Nucleus accumbens (tissue), 56 donors: ENCODE data around the gene LYL1.

Source experiments
- DNase-seq, 56 donors: peaks; one replicate each; lab custom pipeline; 2025; lab: John Stamatoyannopoulos, UW

The LYL1 gene

DNA sequence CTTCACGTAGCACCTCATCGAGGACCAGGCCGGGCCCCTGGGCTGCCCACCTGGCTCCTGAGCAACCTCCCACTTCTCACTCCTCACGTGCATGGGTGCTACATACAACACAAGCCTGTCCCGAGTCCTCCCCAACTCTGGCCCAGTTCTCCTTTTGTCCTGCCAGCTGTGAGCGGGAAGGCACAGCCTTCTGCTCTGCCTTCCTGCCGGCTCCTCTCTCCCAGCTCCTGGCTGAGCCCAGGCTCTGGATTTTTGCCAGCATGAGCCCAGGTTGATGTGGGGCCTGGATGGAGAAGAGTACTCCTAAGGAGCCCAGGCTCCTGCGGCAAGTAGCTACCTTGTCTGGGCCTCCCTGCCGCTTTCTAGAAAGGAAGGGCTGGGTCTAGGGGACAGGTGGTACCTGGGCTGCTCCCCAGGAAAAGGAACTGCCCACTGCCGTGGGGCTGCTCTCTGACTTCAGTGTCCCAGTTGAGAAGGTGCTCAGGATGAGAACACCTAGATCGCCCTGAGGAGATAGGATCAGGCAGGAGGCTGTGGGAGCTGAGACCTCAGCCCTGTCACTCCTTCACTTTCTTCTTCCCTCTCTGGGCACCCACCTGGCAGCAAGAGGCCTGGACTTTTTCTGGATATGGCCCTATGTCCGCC, 23.6 kb downstream of the LYL1 start:
- DNase-seq, result peak in 1 of 56 donors; percentile 25

DNA sequence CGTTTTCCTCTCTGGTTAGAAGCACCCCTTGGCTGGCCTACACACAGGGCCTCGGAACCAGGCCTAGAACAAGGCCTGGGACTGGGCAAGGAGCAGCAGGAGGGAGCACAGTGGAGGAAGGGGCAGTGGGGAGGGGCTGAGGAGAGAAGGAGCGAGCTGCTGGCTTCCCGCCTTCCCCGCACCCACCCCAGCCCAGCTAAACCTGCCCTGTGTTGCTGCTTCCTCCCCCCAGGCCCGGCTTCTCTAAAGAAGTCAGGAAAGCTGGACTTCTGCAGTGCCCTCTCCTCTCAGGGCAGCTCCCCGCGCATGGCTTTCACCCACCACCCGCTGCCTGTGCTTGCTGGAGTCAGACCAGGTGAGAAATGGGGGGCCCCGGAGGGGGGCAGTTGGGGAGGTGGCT, 24.3 kb downstream of the LYL1 start:
- no peak for DNase-seq

DNA sequence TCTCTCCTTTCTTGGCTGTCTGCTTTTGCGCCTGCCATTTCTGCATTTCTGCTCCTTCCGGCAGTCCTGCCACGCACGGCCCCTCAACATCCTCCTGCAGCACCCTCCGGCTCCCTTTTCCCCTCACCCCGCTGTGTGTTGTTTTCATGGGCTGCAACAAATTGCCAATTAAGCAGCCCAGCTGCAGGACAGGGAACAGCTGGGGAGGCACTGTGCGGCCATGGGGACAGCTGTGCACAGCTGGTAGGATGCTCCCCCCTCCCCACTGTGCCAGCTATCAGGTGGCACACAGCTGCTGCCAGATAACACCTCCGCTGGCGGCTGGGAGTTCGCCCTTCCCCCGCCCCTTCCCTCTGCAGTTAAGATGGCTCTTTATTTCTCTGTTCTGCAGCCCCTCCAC, 25.4 kb downstream of the LYL1 start:
- peak in 41 of 56 donors; percentile 17 to 86 (median 57) for DNase-seq

DNA sequence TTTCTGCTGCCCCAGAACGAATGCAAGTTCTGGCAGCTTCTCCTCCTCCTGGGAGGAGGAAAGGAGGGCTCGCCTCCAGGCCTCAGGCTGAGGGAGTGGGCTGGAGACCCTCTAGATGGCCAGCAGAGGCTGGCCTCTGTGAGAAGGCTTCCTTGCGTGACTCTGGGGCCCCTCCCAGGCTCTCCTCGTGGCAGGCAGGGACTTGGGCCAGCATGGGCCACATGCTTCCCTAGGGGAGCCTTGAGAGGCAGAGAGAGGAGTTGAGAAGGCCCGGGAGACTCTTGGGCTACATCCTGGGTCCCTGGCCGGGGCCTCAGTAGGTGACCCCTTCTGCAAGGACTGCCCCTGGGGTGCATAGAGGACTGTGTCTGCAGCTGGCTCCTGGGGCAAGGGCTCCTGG, 25.9 kb downstream of the LYL1 start:
- DNase-seq, result peak in 33 of 56 donors; percentile 15 to 68 (median 46)

DNA sequence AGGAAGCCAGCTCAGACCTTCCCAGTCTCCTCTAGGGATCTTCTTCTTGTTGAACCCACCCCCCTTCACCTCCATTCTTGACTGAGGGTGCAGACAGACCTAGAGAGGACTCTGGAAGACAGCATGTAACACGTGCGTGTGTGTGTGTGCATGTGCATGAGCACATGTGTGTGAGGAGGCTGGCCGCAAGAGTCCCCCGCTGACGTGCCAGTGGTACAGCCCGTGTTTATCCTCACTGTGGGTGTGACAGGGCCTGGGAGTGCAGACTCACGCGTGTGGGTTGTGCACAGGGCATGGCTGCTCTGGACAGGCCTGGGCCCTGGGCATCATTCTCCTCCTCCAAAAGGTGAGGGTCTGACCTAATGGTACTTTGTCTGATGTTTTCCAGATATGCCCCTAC, 26.3 kb downstream of the LYL1 start:
- DNase-seq, result peak in 3 of 56 donors; percentile 23 to 44 (median 31)

DNA sequence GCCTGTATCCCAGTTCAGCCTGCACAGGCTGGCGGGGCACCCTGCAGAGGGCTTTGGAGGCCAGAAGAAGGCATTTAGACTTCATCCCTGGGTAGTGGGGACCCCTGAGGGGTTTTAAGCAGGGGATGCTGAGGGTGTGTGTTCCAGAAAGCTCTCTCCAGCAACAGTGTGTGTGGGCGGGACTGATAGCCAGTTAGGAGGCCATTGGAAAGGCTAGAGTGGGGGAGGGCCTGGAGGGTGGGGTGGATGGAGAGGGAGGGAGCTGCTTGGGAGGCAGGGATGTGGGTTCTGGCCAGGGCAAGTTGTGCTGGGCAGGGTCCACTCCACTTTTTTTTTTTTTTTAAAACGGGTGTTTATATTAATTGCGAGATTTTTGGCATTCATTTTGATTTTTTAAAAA, 28.3 kb downstream of the LYL1 start:
- peak in 1 of 56 donors; percentile 28 for DNase-seq

DNA sequence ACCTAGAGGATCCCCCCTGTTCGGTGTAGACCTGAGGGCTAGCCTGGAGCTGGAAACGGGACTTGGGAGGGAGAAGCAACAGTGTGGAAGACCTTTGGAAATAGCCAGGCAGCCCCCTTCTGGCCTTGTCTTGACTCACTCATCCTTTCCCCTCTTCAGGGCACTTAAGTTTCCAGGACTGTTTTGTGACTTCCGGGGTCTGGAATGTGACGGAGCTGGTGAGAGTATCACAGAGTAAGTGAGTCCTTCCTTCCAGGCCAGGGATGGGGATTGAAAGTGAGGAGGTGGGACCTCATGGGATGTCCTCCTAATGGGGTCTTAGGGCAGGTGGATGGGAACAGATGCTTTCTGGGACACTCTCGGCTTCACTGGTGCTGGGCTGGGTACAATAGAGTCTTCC, 29.4 kb downstream of the LYL1 start:
- no peak for DNase-seq

DNA sequence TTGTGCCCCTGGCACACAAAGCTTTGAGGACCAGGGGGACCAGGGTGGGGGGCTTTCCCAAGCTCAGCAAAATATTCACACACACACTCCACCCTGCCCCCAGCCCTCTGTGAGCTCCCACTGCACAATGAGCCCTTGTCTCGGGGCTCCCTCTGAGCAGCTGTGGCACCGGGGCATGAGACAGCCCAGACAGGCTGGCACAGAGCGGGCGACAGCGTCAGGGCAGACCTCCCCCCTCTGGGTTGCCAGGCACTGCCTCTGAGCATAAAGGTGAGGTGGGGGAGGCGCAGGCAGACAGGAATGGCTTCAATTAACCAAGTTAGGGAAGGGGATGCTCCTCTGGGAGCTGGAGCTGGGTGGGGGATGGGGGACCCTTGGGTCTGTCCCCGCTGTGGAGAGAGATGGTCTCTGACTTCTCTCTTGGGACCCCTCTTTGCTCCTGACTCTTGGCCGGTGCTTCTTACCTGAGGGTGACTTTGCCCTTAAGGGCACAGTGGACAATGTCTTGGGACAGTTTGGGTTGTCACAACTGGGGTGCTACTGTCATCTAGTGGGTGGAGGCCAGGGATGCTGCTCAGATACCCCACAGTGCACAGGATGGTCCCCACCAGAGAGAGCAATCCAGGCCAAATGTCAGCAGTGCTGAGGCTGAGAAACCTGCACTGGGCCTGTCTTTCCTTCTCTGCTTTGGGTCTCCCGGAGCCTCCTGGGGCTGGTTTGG, 30.3 kb downstream of the LYL1 start:
- DNase-seq, result peak in 54 of 56 donors; percentile 36 to 98 (median 88)

DNA sequence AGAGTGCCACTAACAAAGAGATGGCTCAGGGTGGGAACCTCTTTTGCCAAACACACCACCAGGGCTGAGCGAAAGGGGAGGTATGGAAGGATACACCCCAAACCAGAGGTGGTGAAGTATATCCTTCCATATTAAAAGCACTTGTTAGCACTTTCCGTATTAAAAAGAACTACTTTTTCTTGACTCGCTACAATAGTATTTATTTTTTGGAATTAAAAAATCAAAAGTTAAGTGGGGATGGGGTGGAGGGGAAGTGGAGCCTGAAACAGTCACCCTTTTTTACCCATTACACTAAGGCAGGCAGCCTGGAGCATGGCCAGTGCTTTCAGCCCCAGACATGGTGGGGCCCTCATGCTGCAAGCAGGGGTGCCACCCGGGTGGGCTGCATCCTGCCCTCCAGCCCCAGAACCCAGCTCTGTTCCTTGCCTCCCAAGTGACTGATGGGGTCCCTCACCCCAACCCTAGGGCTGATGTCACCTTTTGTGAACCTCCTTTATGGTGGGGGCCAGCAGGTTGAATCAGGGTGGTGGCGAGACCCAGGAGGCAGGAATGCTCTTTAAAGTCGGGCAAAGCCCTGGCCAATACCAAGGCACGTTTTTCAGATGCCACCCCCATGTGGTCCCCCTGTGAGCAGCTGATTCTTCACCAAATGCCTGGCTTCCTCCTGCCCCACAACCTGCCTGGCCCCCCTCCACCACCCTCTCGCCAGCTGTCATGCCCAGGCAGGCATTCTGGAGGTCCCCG, 31.0 kb downstream of the LYL1 start:
- DNase-seq, result peak in 6 of 56 donors; percentile 38 to 84 (median 56)

DNA sequence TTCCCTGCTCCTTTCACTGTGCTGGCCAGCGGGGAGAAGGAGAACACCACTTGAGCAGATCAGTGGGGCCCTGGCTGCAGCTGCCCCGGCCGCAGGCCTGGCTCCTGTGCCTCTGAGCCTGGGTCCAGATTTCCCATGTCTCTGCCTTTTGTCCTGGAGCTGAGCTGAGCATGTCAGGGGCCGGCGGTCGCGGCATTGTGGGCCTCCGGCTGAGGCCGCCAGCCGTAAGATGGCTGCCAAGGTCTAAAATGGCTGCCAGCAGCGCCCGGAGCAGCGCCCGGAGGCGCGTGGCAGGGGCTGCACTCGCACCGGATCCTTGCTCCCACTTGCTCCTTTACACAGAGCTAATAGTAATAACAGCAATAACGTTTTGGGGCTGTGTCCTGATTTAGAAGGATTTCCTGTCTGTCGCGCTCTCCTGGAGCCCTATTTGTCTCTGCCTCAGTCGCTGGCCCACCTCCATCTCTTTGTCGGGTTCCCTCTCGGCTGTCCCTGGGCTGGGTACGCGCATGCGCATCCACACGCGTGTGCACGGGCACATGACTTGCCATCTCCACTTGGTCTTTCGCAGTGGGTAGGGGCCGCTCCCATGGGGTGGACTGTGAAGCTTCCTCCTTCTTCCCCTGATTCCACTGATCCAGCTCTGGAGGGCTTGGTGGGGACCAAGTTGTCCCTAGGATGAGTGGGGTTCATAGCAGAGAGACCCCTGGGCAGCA, 32.1 kb downstream of the LYL1 start:
- DNase-seq, result peak in 44 of 56 donors; percentile 34 to 86 (median 64)

DNA sequence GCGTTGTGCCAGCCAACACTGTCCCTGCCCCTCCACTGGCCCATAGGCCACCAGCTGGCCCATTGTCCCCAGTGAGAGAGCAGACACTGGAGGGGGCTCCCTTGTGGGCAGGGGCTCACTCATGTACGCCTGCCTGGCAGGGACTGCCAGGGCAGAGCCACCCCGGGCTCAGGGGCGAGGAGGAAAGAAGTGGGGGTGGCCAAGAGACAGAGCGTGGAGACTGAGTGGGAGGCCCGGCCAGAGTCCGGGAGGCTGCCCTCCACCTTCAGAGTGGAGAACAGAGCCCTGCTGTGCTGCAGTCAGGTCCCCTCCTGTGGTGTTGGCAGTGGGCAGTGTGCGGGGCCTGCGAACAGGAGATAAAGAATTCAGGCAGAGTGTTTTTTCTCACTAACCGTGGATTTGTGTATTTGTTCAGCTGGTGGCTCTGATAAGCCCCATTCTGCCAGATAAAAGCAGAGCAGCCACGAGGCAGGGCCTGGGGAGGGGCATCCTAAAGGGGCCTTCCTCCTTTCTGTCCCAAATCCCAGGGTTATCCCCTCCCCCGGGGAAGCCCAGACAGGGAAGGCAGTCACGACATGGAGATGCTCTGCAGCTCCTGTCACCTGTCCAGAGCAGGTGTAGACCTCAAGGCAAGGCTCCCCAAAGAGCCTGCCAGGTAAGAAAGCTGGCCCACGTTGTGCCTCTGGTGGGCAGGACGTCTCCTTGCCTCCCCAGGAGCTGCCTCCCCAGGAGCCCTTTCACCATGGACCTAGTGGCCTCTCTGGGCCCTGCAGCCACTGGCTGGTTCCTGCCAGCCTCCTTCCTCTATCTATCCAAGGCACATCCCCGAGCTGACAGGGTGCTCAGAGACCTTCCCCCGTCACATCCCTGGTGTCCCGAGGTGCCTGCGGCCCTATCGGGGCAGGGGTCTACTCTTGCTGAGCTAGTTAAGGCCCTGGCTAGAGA, 33.0 kb downstream of the LYL1 start:
- DNase-seq, result peak in 9 of 56 donors; percentile 27 to 68 (median 48)

DNA sequence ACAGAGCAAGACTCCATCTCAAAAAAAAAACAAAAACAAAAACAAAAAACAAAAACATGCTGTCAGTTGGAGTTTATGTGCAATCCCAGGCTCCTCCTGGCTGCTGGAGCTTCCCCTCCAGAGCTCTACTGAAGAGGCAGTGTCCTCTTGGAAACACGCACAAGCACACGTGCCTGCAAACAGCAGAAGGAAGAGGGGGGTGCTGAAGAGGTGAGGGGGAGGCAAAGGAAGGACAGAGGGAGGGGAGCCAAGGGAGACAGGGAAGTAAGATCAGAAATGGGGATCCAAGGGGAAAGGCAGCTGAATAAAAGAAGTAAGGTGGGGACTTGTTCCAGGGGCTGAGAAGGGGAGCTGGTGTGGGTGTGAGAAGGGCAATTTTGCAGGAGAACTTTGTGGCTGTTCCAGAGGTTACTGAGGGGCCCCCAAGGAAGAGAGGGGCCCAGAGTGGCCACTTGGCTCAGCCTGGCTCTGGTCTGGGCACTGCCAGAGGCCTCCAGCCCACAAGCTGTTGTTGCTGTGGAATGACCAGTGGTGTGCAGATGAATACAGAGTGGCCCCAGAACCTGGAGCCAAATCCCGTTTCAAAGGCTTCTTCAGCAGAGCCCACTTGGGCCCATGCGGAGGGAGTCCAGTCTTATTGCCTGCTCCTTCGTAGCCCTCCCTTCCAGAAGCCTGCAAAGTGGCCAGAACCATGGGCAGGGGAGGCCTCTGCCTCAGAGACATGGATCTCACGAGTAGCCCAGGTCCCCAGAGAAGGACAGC, 34.4 kb downstream of the LYL1 start:
- DNase-seq, result peak in 40 of 56 donors; percentile 16 to 84 (median 55)

DNA sequence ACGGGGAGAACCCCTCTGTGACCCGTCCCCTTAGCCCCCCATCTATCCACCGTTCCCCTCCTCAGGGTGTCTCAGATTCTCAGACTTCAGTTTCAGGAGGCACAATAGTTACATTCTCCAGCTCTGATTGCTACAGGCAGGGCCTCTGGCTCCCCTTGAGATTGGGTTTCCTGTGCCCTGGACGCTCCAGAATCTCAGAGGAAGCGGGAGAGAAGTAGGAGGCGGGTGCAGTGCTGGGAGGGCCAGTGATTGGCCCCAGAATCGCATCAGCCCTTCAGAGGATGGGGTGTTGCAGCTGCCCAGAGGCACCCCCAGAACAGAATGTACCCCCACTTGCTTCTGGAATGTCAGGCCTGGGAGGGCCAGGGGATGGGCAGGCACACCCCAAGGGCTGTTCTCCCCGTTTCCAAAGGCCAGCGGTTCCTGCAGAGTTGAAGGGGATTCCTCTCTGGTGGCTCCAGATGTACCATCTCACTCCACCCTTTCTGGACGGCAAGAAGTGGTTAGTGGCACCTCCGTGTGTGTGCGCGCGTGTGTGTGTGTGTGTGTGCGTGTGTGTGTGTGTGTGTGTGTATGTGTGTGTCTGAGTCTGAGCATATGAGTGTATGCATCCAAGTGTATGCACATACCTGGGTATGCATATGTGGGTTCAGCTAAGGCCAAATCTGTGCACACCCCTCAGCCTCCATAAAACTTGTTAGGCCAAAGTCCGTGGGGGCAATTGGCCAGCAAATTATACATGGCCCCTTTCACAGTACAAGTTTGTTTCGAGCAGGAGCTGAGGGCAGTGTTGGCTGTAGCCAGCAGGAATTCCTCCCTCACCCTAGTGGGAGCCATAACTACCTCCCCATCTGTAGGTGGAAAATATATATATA, 35.5 kb downstream of the LYL1 start:
- no peak for DNase-seq

DNA sequence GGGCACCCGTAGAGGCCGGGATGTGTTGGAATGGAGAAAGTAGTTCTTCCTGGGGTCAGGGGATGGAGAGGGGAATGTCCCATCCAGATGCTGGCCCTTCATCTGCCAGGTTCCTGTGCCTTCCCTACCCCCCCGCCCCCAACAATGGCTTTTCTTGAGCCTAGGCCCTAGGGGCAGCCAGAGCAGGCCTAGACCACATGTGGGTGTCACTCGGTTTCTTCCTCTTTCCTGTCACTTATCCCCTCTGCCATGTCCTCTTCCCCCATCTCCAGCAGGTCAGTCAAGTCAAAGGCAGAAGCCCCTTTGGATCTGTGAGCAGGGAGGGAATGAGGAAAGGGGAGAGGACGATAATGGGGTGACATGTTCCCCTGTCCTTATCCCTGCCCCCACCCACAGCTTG, 36.4 kb downstream of the LYL1 start:
- DNase-seq, result no peak

DNA sequence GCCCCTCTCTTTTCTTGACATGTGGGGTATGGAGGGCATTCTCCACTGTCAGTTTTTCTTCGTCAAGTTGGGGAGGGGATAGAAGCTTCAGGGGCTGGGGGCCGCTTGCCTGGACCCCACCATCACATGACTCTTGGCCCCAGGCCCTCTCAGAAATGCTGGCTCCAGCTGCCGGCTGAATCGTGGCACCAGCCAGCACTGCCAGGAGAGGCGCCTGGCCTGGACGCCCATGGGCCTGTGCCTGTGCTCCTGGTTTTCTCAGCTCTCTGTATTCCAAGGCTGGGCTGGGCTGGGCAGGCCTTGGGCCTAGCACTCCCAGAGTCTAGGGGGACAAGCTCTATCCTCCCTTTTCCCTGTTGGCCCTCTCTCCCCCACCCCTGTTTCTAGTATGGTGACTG, 38.6 kb downstream of the LYL1 start:
- DNase-seq, result peak in 16 of 56 donors; percentile 10 to 63 (median 44)

DNA sequence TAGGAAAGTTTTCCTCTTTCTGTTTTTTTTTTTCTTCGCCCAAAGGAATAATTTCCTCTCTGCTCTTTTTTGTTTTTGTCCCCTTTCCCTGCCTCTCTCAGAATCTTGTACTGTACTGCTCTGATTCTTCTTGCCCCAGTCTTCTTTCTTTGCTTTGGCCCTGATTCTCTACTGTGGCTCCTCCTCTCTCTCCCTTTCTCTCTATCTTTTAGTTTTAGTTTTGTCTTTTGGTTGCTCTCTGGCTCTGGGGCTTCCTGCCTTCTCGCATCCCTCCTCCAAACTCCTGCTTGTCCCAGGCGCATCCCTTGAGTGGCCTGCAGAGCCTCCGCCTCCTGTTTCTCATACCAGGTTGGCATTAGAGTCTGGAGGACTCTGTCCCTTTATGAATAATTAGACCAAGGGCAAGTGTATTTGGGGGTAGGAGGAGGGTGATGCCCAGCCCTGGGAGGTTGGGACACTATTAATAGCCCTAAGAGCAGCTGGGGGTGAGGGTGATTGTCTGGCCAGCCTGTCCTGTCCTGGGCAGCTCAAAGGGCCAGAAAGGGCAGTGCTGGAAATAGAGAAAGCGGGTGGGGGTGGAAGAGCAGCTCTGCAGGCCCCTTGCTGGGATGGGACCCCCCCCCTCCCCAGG, 39.1 kb downstream of the LYL1 start:
- peak in 14 of 56 donors; percentile 26 to 63 (median 48) for DNase-seq

DNA sequence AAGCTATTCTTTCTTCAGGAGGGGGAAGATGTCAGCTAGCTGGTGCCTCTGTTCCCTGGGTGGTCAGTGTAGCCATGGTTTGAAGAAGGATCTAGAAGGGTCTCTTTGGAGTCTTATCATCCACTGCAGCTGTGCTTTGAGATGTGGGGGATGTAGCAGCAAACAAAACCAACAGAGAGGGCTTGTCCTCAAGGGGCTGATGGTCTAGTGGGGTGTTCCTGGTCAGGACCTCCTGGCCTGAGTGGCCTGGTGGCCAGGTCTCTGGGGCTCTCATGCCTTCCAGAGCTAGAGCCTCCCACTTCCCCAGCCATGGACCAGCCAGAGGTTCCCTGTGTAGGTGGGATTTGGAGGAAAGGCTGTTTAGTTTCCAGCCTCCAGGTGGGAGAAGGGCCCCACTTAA, 40.3 kb downstream of the LYL1 start:
- DNase-seq, result no peak
